GM12801 (cell line): ENCODE measurements around the gene BCAR1.

Source experiments
- CTCF ChIP-seq: IDR thresholded peaks from one replicate; pipeline ENCODE4 v1.5.1; 2011; ENCODE audit warnings: control low read depth; ENCODE audit not compliant: insufficient read length; ENCODE audit errors: extremely low read depth

Gene BCAR1

GRCh38 chr16:75234856-75235696 lies 16.3 kb downstream of the BCAR1 start:
- TF ChIP-seq CTCF: no peak

GRCh38 chr16:75233611-75233938 lies 17.8 kb downstream of the BCAR1 start:
- TF ChIP-seq CTCF: no peak

GRCh38 chr16:75231570-75231969 lies 19.9 kb downstream of the BCAR1 start:
- no peak for TF ChIP-seq CTCF

DNA sequence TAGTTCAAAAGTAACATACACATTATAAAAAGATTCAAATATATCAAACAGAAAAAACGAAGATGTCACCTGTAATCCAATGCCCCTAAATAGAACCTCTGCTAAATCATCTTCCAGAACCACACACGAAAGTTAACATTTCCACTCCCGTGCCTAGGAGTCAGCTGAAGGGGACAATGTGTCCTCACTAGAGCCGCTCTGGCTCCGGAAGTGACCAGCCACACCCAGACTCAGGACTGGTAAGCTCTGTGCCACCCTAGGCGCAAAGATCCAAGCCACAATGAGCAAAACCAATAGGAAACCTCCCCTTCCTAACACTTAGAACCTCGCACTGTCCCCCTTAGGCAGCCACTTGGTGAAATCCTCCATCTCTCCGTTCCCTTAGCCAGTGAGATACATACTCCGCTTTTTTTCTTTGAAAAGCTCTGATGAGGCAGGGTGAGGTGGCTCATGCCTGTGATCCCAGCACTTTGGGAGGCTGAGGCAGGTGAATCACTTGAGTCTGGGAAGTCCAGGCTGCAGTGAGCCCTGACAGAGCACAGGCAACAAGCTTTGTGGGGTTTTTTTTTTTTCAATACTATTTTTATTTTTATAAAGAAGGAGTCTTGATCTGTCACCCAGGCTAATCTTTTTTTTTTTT lies 20.8 kb downstream of the BCAR1 start:
- TF ChIP-seq CTCF: no peak

GRCh38 chr16:75229172-75230031 lies 22.0 kb downstream of the BCAR1 start:
- TF ChIP-seq CTCF: no peak

DNA sequence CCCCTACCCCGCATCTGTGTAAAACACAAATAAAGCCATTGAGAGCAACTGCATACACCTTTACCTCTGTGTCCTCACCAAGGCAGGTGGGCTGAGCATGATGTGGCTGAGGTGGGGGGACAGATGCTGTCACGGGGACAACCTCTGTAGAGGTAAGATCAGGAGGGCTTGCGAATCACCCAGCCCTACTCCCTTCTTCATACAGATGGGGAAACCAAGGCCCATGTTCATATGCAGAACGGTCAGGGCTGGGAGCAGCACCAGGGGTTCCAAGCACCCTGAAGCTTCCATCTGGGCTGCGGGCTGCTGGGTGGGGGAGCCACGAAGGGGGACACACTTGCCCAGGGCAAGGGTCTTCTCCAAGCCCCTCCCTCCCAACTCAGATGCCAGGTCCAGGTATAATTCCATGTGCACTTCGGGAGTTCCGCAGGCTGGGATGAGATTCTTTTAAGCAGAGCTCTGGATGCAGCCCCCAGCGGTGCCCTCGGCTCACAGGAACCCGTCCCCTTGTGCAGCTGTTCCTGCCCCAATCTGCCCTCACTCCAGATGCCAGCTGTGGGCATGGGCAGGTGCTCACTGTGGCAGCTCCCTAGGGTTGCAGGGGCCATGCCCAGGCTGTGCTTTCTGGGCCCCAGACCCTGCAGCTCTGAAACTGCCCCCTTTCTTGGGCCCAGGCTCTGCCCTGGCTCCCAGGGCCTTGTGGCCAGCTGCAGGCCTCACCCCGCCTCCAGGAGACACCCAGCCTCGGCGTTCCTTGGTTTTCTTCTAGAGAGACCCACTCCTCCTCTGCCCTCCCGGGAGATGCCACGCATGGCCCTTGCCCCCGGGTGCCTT lies 23.1 kb downstream of the BCAR1 start:
- no peak for TF ChIP-seq CTCF
